ENCODE data around the gene ZNF302. TPM values are rescaled to one million over a fixed set of nuclear protein-coding genes. Genes with fewer than 3 reads are reported as not detected.

Gene ZNF302
- total RNA-seq, 1 experiment from 2014 or later: 23.3 TPM

GRCh38 chr19:34711890-34712289 lies 34.4 kb downstream of the ZNF302 start:
- Histone ChIP-seq H2BK15ac (ENCODE audit: low read depth, low read length) (no peak overlapping the region), H3K4ac (ENCODE audit: low read depth, low read length) (no peak overlapping the region), H4K8ac (replicated peaks; ENCODE audit: insufficient read length, low read depth, low read length) (no peak overlapping the region), H3K18ac (ENCODE audit: insufficient read length, low read depth, low read length) (no peak overlapping the region), H3K79me1 (ENCODE audit: insufficient read depth, low read depth, low read length, poor library complexity, severe bottlenecking) (no peaks in the 10 kb centered on the region), H3K27me3 (ENCODE audit: insufficient read depth, low read length) (no peaks in the 10 kb centered on the region), H3K9me3 (ENCODE audit: control insufficient read depth, low read depth, low read length) (peaks cover 16% of the 10 kb centered on the region), H3T11ph (ENCODE audit: low read length) (no peak overlapping the region), H3K14ac (ENCODE audit: insufficient read depth, low read length) (no peak overlapping the region), H2BK12ac (ENCODE audit: insufficient read length, low read depth, low read length) (no peak overlapping the region), H3K23ac (ENCODE audit: insufficient read length, low read depth, low read length) (no peak overlapping the region), H2AFZ (ENCODE audit: low read length) (no peak overlapping the region), H3K4me2 (ENCODE audit: insufficient read depth, insufficient read length, low read length) (peak overlapping the region; percentile 21), H3K56ac (ENCODE audit: insufficient read length, low read depth, low read length) (no peak overlapping the region), H3K27ac (ENCODE audit: insufficient read length, low read depth, low read length) (no peak overlapping the region), H3K9ac (ENCODE audit: extremely low read depth, insufficient read length, low read length) (no peak overlapping the region), H2BK5ac (ENCODE audit: insufficient read length, low read length) (no peak overlapping the region), H2BK20ac (ENCODE audit: low read depth, low read length, poor library complexity, severe bottlenecking) (no peak overlapping the region), H3K4me1 (ENCODE audit: insufficient read depth, low read length) (no peaks in the 10 kb centered on the region), H2BK120ac (ENCODE audit: low read depth, low read length, poor library complexity, severe bottlenecking) (no peak overlapping the region), H4K91ac (ENCODE audit: insufficient read length, low read depth, low read length) (no peak overlapping the region), H4K20me1 (ENCODE audit: control insufficient read depth, insufficient read depth, insufficient read length) (no peaks in the 10 kb centered on the region), H3K23me2 (ENCODE audit: insufficient read length, low read depth, low read length, poor library complexity, severe bottlenecking) (no peaks in the 10 kb centered on the region), H3K79me2 (ENCODE audit: insufficient read depth, low read length) (no peaks in the 10 kb centered on the region), H2AK5ac (ENCODE audit: insufficient read length, low read length) (no peak overlapping the region), H4K5ac (ENCODE audit: insufficient read length, low read depth, low read length) (no peak overlapping the region)
- peak; percentile 57 for DNase-seq
- TF ChIP-seq CTCF (conservative IDR thresholded peaks at IDR 0.05): no peak
- WGBS (ENCODE audit: extremely low coverage, insufficient read length, low lambda C conversion rate): no CpG with 5 or more reads among the region's 6 CpGs
- Mint-ChIP-seq H3K36me3 (ENCODE audit: insufficient read depth in 1 of 3, low read depth in 3 of 3) (peaks cover 9 to 11% (median 9%) of the 10 kb centered on the region in 3 experiments), H3K27me3 (ENCODE audit: low read depth) (peaks cover 14% of the 10 kb centered on the region), H3K9me3 (peaks cover 82 to 85% of the 10 kb centered on the region in 2 experiments), H3K4me1 (peaks cover 5 to 8% of the 10 kb centered on the region in 2 experiments; a peak in 3 of 4 replicates), H3K4me3 (no peak overlapping the region), H3K27ac (no peak overlapping the region)

All from H9 (cell line).